AG20443 (cell line): ENCODE data around the gene SEC61A2.

ENCODE experiments used
- DNase-seq: peaks from one replicate; pipeline ENCODE4 v3.0.0; 2012; ENCODE audit warnings: low spot score, mixed read lengths

Gene SEC61A2

DNA sequence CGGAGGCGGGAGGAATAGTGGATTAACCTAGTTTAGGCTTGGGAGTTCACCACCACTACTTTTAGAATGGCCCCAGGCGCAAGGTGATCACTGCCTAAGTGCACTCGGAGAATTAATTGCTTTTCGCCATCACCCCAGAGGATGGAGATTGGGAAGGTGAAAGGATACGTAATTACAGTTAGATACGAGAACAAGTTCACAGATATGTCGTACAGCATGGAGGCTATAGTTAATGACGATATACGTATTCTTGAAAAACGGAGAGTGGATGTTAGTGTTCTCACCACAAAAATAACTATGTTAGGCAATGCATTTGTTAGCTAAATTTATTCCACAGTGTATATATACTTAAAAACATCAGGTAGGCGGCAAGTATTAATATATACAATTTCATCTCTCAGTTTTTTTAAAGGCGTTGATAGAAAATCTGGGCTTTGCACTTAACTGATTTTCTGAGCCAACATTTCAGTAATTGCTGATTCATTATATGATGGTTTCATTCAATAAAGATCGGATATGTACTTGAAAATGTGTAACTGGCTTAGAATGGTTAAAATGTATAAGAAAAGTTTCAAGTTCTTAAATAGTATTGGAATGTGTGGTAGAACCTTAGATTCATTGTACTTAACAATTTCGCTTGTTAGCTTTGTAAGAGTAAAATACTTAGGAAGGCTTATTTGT lies 67.2 kb downstream of the SEC61A2 start:
- no peak for DNase-seq

DNA sequence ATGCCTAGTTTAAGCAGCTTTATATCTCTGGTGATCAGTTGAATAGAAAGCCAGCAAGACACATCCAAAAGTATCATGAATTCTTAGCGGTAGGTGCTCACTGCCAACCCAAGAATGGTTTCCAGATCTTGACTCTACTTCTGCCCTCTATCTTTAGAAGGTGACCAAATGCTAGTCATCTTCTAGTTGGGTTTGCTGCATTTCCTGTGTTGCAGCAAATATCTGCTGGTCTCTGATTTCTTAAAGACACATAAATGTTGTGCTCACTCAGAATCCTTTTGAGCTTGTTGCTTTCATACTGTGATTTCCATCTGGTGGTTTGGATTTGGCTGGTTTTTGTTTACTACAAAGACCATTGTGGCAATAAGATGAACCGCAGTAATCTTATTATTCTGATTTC lies 68.7 kb downstream of the SEC61A2 start:
- DNase-seq, result no peak

- no peak for DNase-seq
These were observed 71.4 kb downstream of the SEC61A2 start for GRCh38 chr10:12200850-12201249.

DNA sequence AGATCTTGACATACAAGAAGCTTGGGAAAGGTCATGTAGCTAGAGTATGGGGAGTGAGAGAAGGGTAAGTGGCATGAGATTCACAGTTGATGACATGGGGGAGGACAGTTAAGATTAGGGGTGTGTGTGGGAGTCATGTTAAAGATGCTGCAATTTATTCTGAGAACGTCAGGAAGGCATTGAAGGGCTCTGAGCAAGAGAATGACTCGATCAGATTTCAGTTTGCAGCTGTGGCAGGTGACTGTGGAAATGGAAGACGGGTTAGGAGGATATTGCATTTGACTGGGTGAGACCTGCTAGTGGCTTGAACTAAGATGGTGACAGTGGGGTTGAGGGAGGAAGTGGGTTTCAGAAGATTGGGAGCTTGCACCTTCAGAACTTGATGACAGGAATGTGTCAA lies 72.1 kb downstream of the SEC61A2 start:
- DNase-seq, result no peak

- DNase-seq, result no peak
These were observed 72.7 kb downstream of the SEC61A2 start for GRCh38 chr10:12202226-12202625.

DNA sequence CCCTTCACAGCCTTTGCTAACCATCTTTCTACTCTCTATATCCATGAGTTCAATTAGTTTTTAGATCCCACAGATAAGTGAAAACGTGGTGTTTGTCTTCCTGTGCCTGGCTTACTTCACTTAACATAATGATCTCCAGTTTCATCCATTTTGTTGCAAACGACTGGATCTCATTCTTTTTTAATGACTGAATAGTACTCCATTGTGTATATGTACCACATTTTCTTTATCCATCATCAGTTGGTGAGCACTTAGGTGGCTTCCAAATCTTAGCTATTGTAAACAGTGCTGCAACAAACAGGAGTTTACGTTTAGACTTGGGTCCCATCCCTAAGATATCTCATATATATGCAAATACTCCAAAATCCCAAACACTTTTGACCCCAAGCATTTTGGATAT lies 75.6 kb downstream of the SEC61A2 start:
- no peak for DNase-seq

DNA sequence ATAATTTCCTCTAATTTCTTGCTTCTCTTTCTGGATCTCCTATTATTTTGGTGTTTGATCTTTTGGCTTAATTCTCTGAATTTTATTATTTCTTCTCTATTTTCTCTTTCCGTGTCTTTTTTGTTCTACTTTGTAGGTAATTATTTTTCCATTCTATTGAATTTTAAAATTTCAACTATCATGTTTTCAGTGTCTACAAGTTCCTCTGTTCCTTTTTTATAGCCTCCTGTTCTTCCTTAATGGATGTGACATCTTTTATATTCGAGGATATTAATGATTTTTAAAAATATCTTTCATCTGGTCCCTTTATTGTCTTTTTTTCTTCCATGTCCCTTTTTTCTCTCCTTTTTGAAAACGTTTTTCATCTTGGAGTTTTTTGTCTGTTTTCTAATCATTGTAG lies 77.6 kb downstream of the SEC61A2 start:
- DNase-seq, result no peak

- no peak for DNase-seq
These were observed 79.0 kb downstream of the SEC61A2 start for GRCh38 chr10:12208460-12208859.

DNA sequence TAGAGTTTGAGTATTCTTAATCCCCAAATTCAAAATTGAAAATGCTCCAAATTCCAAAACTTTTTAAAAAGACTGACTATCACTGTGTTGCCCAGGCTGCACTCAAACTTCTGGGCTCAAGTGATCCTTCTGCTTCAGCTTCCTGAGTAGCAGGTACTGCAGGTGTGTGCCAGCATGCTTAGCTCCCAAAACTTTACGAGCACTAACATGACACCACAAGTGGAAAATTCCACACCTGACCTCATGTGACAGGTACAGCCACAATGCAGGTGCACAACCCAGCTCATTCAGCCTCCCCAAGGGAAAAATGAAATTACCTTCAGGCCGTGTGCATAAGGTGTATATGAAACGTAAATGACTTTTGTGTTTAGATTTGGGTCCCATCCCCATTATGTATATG lies 83.0 kb downstream of the SEC61A2 start:
- DNase-seq, result no peak

GRCh38 chr10:12213621-12214020 lies 84.1 kb downstream of the SEC61A2 start:
- no peak for DNase-seq

DNA sequence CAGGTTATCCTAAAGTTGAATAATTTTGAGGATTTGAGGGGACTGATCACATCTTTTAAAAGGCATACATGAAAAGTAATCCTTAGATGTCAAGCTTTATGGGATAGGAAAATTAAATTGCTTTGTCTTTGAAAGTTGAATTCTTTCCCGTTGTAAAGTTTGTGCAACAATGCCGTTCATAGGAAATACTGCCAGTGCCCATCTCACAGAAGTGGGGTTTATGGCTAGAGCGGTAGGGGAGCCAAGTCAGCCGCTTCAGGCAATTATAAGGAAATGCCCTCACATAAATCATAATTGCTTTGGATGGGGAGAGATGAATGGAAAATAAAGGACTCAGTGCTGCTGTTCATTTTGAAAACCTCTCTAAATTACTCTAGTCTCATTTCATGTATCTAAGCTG lies 84.6 kb downstream of the SEC61A2 start:
- no peak for DNase-seq

DNA sequence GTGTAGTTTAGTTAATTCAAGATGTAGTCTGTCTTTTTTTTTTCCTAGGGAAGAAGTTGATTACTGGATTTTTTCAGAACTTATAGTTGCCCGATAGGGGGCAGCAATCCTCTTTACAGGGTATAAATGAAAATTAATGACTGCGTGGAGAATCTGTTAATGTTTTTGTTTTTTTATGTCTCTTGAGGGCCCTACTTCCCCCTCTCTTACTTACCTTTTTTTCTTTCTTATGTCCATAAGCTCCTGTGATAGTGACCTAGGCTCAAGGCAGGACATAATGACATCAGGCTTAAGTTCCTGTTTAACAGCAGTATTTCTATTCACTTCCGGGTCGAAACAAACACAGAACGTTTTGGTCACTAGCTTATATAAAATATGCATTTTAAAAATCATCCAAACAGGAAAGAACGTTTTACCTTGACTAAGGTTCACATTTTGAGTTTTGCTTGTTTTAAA lies 85.3 kb downstream of the SEC61A2 start:
- peak; percentile 50 for DNase-seq
